ENCODE results near the gene RIN2.
"Not testable (repeated sequence)": the region's sequence is repeated elsewhere in the genome, so short reads cannot be mapped to it uniquely, and the experiment has no call there.

RIN2 gene

DNA sequence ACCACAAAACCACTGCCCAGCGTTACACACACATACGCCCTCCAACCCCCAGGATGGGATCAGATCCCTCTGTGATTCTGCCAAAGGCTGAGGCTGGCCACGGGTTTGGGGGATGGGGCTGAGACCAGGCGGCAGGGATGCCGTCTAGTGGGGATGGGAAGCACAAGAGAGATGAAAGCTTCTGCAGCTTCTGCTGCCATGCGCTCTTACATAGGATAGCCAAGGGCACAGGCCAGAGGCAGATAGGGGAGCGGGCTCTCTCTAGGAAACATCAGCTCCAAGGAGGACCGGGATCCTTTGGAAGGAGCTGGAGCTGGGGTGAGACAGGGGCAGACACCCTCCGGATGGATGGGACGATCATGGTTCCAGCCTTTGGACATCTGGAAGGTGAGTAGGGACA is 18.7 kb upstream of the RIN2 start:
- DNase-seq: no peak

GRCh38 chr20:19740512-19740911 is 17.5 kb upstream of the RIN2 start:
- no peak for DNase-seq

GRCh38 chr20:19741924-19742323 is 16.1 kb upstream of the RIN2 start:
- no peak for DNase-seq

DNA sequence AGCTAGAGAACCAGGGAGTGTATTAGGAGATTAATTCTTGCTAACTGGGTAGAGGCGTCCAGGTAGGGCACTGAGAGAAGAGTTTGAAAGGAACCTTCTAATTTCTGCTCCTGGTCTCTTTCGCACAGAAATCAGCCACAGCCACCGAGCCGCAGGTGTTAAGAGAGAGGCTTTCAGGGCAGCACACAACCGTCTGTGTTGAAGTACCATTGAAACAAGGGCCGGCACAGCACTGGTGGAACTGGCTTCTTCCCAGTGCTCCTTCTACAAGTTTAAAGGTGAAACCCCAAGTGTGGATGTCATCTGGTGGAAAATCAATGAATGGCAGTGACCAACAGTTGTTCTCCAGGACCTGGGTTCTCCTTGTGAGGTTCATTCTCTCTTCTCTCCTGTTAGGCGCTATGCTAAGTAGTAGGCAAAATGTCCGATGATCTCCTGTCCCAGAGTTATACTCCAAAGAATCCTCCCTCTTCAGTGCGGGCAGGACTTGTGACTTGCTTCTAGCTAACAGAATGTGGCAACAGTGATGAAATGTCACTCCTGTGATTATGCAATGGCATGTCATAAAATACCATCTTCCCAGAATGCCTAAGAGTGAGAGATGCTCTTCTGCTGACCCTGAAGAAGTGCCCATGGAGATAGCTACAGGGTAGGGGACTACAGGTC is 15.0 kb upstream of the RIN2 start:
- no peak for DNase-seq

DNA sequence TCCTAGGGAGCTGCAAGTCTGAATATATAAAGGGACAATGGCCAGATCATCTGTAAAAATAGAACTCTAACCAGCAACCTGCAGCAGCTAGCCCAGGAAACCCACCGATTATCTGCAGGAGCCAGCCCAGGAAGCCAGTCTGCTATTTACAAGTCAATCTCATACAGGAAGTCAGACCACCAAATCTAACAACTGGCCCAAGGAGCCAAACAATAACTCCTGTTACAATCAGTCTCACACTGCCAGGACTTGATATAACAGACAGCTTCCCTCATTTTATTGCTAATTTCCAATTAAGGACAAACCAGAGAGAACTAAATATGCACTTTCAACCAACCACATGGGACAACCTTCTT is 14.4 kb upstream of the RIN2 start:
- no peak for DNase-seq

DNA sequence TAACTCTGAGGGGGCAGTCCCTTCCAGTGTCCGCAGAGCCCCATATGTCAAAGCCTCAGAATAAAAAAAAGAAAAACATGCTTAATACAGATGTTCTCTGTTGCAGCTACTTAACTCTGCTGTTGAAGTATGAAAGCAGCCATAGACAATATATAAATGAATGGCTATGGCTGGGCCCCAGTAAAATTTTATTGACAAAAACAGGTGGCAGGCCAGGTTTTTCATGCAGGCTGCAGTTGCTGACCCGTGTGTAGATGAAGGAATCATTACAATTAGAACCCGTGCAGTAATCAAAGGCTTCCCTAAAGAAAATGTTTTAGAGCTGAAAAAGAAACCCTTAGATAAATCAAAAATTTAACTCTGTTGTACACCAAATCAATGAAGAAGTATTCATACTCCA is 13.0 kb upstream of the RIN2 start:
- DNase-seq: no peak

DNA sequence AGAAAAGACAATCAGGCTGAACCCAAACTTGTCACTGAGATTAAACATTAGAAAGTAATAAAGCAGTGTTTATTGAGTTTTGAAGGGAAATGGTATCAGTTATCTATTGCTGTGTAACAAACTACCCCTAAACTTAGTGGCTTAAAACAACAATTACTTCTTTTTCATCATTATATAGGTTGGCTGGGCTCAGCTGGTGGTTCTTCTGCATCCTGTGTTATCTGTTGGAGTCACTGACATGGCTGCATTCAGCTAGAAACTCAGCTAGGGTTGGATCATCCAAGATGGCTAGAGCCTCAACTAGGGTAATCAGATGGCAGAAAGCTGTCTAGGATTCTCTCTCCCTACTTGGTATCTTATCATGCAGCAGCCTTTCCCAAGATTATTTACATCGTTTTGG is 12.5 kb upstream of the RIN2 start:
- DNase-seq: no peak

GRCh38 chr20:19746396-19746795 is 11.7 kb upstream of the RIN2 start:
- no peak for DNase-seq

GRCh38 chr20:19747903-19748302 is 10.2 kb upstream of the RIN2 start:
- no peak for DNase-seq

DNA sequence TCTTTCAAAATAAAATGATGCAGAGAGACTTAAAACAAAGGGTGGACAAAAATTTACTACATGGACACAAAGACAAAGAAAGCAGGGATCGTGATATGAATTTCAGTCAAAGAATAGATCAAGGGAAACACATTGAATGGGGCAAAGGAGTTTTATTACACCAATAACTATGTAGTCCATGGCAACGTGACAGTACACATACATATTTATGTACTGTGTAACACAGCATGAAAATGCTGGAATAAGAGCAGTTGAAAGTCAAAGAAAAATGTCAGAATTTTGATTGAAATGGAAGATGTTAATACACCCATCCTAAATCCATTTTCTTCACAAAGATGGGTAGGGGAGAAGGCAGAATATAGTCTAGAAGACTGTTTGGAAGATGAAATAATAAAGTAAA is 9.4 kb upstream of the RIN2 start:
- DNase-seq: no peak

DNA sequence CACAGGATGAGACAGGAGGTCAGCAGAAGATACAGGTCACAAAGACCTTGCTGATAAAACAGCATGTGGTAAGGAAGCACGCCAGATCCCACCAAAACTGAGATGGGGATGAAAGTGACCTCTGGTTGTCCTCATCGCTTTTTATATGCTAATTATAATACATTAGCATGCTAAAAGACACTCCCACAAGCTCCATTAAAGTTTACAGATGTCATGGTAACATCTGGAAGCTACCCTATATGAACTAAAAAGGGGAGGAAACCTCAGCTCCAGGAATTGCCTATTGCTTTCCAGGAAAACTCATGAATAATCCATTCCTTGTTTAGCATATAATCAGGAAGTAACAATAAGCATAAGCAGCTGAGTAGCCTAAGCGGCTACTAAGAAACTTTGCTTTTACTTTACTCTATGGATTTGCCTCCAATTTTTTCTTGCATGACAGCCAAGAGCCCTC is 8.4 kb upstream of the RIN2 start:
- no peak for DNase-seq

DNA sequence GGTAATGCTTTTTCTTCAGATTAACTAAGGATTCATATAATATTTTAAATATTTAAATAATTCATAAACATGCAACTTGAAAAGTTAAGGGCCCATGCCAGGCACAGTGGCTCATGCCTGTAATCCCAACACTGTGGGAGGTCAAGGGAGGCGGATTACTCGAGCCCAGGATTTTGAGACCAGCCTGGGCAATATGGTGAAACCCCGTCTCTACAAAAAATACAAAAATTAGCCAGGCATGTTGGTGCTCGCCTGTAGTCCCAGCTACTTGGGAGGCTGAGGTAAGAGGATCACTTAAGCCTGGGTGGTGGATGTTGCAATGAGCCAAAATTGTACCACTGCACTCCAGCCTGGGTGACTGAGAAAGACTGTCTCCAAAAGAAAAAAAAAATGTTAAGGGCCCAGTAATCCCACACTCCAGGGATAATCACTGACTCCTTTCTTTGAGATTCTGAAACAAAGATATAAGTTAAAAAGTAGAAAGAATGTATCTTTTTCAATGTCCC is 7.9 kb upstream of the RIN2 start:
- DNase-seq: no peak

DNA sequence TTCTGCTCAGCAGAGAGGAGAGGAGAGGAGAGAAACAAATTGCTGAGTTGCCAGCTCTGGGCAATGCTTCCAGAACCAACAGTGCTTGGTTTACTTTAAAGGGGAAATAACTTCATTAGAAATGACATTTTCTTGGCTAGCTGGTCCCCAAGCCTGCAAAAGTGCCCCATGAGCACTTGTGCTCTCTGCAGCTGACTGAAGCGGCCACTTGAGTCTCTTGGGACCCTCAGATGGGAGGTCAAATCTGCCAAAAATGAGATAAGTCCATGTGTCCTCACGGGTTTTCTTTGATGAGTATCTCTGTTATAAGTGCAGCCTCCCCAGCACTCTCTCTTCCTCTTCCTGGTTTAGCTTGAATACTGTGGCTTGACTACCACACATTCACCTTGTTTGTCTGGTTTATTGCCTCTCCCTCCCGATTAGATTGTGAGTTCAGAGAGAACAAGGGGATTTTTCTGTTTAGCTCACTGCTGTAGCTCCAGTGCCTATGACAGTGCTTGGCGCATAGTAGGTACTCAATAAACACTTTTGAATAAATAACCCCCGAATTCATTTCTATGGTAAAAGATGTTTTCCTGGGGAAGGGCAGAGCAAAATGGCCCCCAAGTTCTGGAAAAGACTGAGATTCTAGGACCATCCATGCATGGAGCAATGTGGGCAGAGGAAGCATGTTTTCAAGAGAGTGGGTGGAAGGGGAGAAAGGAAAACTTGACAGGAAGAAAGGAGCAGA is 7.0 kb upstream of the RIN2 start:
- no peak for DNase-seq

DNA sequence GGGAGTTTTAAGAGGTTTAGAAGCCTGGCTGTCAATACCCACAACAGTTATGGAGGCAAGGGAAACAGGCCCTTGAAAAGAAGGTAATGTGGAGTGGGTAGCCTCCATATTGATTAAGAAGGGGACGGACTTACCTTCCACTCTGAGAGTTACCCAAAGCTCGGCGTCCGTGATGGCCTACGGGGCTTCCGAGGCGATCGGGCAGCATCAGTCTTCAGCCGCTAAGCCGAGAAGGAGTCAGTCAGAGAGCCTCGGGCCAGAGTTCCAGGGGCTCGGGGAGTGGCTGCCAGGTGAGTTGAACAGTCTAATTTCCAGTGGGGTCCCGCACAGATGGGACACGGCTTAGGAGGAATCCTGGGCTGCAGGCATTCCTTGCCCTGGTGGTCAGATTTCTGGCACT is 3.9 kb upstream of the RIN2 start:
- DNase-seq: not testable (repeated sequence)

DNA sequence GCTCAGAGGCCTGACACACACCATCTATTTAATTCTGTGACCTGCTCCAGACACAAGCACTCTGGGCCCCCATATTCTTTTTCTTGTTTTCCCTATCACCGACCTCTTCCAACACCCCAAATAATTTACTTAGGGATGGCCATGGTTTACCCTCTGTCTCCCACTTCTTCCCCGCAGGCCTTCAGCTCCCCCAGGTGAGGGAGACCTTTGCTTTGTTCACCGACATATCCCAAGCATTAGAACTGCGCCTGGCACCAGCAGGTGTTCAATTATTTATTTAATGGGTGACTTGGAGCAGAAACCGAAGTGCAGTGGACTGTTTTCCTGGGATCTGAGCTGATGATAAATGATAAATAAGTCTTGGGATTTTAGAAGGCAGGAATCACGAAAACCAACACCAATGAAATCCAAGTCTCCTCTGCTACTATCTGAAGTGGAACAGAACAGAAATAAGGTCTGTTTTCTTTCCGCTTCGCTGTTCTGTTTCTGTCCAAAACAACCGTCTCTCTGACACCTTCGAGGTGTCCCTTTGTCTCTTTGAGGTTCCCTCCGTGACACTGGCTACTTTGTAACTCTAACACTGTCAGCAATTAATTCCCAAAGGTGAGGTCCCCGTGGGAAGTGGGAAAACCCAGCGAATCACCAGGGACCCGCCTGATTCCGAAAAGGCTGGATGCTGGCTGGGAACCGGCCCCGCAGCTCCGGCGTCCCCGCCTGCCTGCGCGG is 1.1 kb upstream of the RIN2 start:
- no peak for DNase-seq

- DNase-seq: no peak
These were observed 448 bp upstream of the RIN2 start for GRCh38 chr20:19757487-19758132.

- DNase-seq: no peak
These were observed 658 bp downstream of the RIN2 start for GRCh38 chr20:19758501-19759331.

GRCh38 chr20:19760371-19760721 is 2.3 kb downstream of the RIN2 start:
- DNase-seq: no peak

GRCh38 chr20:19761326-19761725 is 3.3 kb downstream of the RIN2 start:
- no peak for DNase-seq

- DNase-seq: no peak
These were observed 3.8 kb downstream of the RIN2 start for GRCh38 chr20:19761841-19762240.

- DNase-seq: no peak
These were observed 6.1 kb downstream of the RIN2 start for GRCh38 chr20:19764207-19764606.

DNA sequence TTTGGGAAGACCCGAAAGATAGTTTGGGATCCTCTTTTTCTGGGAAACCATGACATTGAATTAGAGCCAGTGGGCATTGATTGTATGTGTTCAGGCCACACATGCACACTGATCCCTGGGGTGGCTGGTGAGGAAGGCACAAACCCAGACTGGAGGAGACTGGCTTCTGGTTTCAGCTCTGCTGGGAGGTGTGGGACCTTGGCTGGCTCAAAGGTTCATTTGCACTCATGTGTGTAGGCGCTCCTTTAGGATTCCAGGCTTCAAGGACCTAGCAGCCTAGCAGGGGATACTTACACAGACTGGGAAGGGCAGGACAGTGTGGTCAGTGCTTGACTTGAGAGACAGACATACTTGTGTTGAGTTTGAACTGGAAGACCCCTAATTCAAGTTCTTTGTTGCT is 7.2 kb downstream of the RIN2 start:
- DNase-seq: no peak

DNA sequence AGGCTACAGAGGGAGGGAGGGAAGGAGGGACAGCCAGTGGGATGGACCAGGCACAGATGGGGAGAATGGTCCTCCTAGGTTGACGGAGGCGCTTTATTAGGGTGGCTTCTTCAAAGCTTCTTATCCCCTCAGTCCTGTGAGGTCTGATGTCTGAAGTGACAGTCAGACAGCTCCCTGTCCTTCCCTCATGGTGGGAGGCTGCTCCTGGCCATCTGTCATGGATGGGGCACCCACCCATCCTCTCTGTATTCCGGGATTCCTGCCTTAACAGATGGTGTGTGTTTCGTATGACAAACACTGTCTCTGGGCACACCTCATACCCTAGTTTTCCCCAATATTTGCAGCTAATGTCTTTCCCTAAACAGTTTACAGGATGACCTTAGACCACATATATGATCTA is 7.9 kb downstream of the RIN2 start:
- DNase-seq: no peak

Data from activated naive CD4-positive, alpha-beta T cell treated with Interleukin-2 at 50 U/mL for 16 hours (primary cell).